Tibial nerve (tissue), 4 donors: Measurements from ENCODE around the gene AFG3L2.

ENCODE experiments used
- EP300 ChIP-seq, 2 donors: sonication (generic); formaldehyde crosslinking; IDR thresholded peaks; one replicate each; pipeline ENCODE4 v1.6.1; 2017; ENCODE audit warnings: antibody characterized with exemption in 2 of 2, mild to moderate bottlenecking in 1 of 2
- POLR2A ChIP-seq, 2 donors: fragments of 450-650 bp; IDR thresholded peaks; one replicate each; pipeline ENCODE4 v1.6.1; 2017; ENCODE audit warnings: antibody characterized with exemption in 2 of 2, mild to moderate bottlenecking in 2 of 2, moderate library complexity in 2 of 2
- TF ChIP-seq, protein P1 (sequence below), 5 experiments: fragments of 200-600 bp in 3 of 5; fragments of 450-650 bp in 2 of 5; sonication (generic) in 3 of 5; IDR thresholded peaks; one replicate each; pipeline ENCODE4 v1.5.1; 2016 to 2019; ENCODE audit warnings: antibody characterized with exemption in 5 of 5, mild to moderate bottlenecking in 3 of 5, moderate library complexity in 2 of 5

DNA sequence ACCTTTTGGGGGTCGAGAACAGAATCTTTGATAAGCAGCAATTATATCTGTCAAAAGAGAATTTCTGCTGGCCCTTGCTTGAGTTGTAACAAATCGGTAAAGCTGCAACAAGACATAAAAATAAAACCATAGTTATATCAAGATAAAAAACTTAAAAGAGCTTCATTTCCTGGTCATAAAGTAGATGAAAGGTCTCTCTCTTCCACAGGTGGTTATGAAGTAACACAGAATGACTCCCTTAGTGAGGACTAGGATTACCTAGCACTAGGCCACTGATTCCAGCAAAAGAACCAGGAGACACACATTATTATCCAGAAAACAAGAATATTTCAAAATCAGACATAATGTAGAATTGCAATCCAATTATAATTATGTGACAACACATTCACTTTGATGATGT, 5.4 kb downstream of the AFG3L2 start:
- TF ChIP-seq, protein P1, sequence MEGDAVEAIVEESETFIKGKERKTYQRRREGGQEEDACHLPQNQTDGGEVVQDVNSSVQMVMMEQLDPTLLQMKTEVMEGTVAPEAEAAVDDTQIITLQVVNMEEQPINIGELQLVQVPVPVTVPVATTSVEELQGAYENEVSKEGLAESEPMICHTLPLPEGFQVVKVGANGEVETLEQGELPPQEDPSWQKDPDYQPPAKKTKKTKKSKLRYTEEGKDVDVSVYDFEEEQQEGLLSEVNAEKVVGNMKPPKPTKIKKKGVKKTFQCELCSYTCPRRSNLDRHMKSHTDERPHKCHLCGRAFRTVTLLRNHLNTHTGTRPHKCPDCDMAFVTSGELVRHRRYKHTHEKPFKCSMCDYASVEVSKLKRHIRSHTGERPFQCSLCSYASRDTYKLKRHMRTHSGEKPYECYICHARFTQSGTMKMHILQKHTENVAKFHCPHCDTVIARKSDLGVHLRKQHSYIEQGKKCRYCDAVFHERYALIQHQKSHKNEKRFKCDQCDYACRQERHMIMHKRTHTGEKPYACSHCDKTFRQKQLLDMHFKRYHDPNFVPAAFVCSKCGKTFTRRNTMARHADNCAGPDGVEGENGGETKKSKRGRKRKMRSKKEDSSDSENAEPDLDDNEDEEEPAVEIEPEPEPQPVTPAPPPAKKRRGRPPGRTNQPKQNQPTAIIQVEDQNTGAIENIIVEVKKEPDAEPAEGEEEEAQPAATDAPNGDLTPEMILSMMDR (IDR thresholded peaks at IDR 0.05), result no peak
- TF ChIP-seq POLR2A (IDR thresholded peaks at IDR 0.05) (no peak), EP300 (IDR thresholded peaks at IDR 0.05) (no peak)
